Skeletal muscle satellite cell (primary cell): ENCODE results near the gene SYK.

Experiments
- H3K27me3 ChIP-seq: 2 replicates; pipeline ENCODE4 v1.7.0; 2013; ENCODE audit warnings: low read length; ENCODE audit not compliant: control insufficient read depth, insufficient read depth
- H3K36me3 ChIP-seq: 2 replicates; pipeline ENCODE4 v1.7.0; 2013; ENCODE audit warnings: mild to moderate bottlenecking, control low read depth, low read length; ENCODE audit not compliant: insufficient read depth
- H3K4me1 ChIP-seq: 2 replicates; pipeline ENCODE4 v1.7.0; 2013; ENCODE audit warnings: low read length; ENCODE audit not compliant: control insufficient read depth, insufficient read depth
- H3K4me2 ChIP-seq: 2 replicates; pipeline ENCODE4 v1.7.0; 2013; ENCODE audit warnings: mild to moderate bottlenecking, low read length
- H3K4me3 ChIP-seq: 2 replicates; pipeline ENCODE4 v1.7.0; 2013; ENCODE audit warnings: low read length
- H3K9ac ChIP-seq: 2 replicates; pipeline ENCODE4 v1.7.0; 2013; ENCODE audit warnings: mild to moderate bottlenecking, low read depth, low read length, moderate library complexity
- H3K9me3 ChIP-seq: replicated peaks from 2 replicates; pipeline ENCODE4 v1.7.0; 2013; ENCODE audit warnings: mild to moderate bottlenecking, control low read depth, low read length

SYK gene

DNA sequence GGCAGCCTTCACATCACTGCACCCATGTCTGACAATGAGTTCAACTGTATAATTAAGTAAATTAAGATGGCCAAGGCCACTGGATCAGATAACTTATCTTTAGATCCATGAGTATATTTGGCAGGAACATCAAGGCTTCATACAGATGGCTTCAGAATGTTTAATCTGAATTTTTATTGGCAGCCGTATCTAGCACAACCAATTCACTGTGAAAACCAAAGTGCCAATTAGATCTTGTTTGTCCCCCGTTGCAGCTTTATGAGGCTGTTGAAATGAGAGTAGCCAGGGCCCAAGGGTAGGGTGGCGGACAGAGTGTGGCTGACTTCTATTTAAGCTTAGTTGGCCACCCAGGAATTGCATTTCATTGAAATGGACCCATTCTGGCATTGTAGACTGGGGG is 137.7 kb downstream of the SYK start:
- H3K4me1 ChIP-seq: peaks cover 9% of the 10 kb centered on the region
- H3K27me3 ChIP-seq: peaks cover 3% of the 10 kb centered on the region
- H3K36me3 ChIP-seq: no peaks in the 10 kb centered on the region
- H3K4me3 ChIP-seq: no peak overlapping the region
- H3K9me3 ChIP-seq: no peaks in the 10 kb centered on the region
- H3K4me2 ChIP-seq: no peak overlapping the region
- no peak overlapping the region for H3K9ac ChIP-seq

DNA sequence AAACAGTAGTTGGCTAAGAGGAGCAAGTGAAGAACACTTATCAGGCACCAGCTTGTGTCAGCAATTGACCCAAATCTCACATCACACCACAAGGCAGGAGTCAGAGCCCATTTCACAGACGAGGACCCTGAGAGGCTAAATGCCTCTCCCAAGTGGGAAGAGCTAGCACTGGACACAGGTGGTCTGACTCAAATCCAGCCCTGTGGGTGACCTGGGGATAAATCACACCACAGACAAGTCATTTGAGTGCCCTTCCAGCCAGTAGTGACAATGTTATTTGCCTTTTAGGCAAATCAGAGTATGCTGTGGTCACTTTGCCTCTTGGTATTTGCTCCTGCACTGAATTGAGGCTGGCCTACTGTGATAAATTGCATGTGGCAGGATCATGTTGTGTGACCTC is 138.7 kb downstream of the SYK start:
- Histone ChIP-seq H3K9me3 (no peaks in the 10 kb centered on the region), H3K4me1 (peaks cover 3% of the 10 kb centered on the region), H3K4me2 (no peak overlapping the region), H3K4me3 (no peak overlapping the region), H3K36me3 (no peaks in the 10 kb centered on the region), H3K9ac (no peak overlapping the region), H3K27me3 (peaks cover 11% of the 10 kb centered on the region)

DNA sequence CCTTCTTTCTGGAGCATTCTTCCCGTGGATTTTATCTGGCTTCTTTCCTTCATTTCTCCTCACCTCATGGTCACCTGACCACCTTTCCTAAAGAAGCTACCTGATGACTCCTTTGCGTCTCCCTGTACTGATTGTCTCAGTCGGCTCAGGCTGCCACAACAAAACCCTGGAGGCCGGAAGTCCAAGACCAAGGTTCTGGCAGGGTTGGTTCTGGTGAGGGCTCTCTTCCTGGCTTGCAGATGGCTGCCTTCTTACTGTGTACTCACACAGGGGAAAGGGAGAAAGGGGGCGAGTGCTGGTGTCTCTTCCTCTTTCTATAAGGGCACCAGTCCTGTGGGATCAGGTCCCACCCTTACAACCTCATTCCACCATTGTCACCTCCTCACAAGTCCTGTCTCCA is 140.0 kb downstream of the SYK start:
- H3K9me3 ChIP-seq: no peaks in the 10 kb centered on the region
- H3K9ac ChIP-seq: no peak overlapping the region
- H3K36me3 ChIP-seq: no peaks in the 10 kb centered on the region
- peaks cover 3% of the 10 kb centered on the region for H3K4me1 ChIP-seq
- no peak overlapping the region for H3K4me3 ChIP-seq
- H3K27me3 ChIP-seq: peaks cover 21% of the 10 kb centered on the region
- H3K4me2 ChIP-seq: no peak overlapping the region

DNA sequence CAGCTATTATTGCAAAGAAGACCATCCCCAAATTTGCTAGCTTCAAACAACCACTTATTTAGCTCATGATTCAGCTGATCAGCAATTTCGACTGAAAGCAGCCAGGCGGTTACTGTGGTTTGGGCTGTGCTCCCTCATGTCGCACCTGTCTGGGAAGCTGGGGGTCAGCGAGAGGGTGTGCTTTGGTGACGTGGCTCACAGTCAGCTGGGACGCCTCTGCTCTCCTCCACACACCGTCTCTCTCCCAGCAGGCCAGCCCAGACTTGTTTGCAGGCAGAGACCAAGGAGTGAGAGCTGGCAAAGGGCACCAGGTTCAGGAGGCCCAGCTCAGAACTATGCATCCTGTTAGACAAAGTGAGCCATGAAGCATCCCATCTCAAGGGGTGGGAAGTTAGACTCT is 140.9 kb downstream of the SYK start:
- H3K9me3 ChIP-seq: no peaks in the 10 kb centered on the region
- no peak overlapping the region for H3K9ac ChIP-seq
- no peak overlapping the region for H3K4me3 ChIP-seq
- H3K4me1 ChIP-seq: peaks cover 3% of the 10 kb centered on the region
- H3K27me3 ChIP-seq: peaks cover 23% of the 10 kb centered on the region
- no peaks in the 10 kb centered on the region for H3K36me3 ChIP-seq
- no peak overlapping the region for H3K4me2 ChIP-seq

DNA sequence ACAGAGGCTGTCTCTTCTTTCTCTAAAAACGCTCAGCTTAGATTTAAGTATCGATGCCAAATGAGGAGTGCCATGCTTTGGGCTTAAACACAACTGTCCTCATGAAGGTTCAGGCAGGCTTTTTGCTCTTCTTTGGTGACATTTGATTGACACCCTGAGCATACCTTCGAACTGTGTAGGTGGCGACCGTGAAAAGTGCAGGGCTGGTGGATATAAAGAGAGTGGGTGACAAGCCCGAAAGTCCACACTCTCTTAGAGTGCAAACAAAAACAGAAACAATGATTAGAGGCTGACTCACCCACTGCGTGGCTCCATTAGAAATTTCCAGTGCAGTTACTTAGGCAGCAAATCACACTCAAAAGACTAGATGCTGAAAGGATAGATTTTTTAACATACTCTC is 141.7 kb downstream of the SYK start:
- Histone ChIP-seq H3K36me3 (no peaks in the 10 kb centered on the region), H3K4me3 (no peak overlapping the region), H3K9ac (no peak overlapping the region), H3K4me2 (no peak overlapping the region), H3K27me3 (peaks cover 30% of the 10 kb centered on the region), H3K9me3 (no peaks in the 10 kb centered on the region), H3K4me1 (peaks cover 3% of the 10 kb centered on the region)

DNA sequence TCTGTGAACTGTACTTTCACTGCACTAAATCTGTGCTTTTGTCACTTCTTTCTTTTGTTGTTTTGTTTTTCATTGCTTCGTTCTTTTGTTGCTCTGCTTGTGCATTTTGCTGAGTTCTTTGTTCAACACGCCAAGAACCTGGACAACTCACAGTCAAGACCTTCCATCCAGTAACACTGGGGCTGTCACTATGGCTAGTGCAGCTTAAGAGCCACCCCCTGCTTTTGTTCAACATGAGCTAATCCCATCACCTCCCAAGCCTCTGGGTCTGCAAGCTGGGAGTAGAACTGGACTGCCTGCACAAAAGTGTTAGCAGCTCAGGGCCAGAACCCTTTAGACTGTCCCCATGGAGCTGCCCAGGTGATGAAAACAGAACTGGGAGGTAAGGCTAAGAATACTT is 143.7 kb downstream of the SYK start:
- H3K9me3 ChIP-seq: no peaks in the 10 kb centered on the region
- peaks cover 48% of the 10 kb centered on the region for H3K27me3 ChIP-seq
- no peak overlapping the region for H3K9ac ChIP-seq
- no peaks in the 10 kb centered on the region for H3K36me3 ChIP-seq
- no peak overlapping the region for H3K4me3 ChIP-seq
- peaks cover 3% of the 10 kb centered on the region for H3K4me1 ChIP-seq
- H3K4me2 ChIP-seq: no peak overlapping the region

DNA sequence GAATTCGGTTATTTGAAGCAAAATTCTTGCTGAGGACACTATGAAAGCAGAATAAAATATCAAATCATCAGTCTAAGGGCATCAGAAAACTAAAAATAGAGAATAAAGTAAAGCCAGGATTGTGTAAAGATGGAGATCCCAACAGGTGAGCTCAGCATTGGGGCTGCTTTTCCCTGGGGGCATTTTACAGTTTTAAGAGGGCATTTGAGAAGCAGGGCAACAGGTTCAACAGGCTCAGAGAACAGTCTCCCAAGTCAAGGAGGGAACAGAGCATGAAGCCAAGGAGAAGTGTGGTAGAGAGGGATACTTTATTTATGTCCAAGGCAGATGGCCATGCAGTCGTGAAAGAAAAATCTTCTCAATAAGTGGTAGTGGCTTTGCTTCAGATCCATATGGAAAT is 145.4 kb downstream of the SYK start:
- no peak overlapping the region for H3K4me2 ChIP-seq
- H3K9me3 ChIP-seq: no peaks in the 10 kb centered on the region
- H3K36me3 ChIP-seq: no peaks in the 10 kb centered on the region
- no peak overlapping the region for H3K9ac ChIP-seq
- peaks cover 53% of the 10 kb centered on the region for H3K27me3 ChIP-seq
- H3K4me1 ChIP-seq: peaks cover 3% of the 10 kb centered on the region
- H3K4me3 ChIP-seq: no peak overlapping the region
